AG04450 (cell line): ENCODE results near the gene SYT9. TPM values are rescaled to one million over a fixed set of nuclear protein-coding genes. Genes with fewer than 3 reads are reported as not detected.

Experiments used
- CTCF ChIA-PET: fragments of 300-600, 350-600 bp; formaldehyde crosslinking; extraction: SDS; loops from one replicate; lab custom pipeline; 2022; ENCODE audit warnings: antibody characterized with exemption, inconsistent platforms; lab: Charles Lee
- POLR2A ChIA-PET: fragments of 350-600 bp; formaldehyde crosslinking; extraction: SDS; loops from one replicate; lab custom pipeline; 2021; ENCODE audit warnings: antibody characterized with exemption, inconsistent platforms; lab: Yijun Ruan, JAX
- DNase-seq: peaks from one replicate; pipeline ENCODE4 v3.0.0-alpha.2; 2011; ENCODE audit warnings: low read depth, low spot score
- H3K27ac ChIP-seq: one replicate; pipeline ENCODE4 v1.5.1; 2012; ENCODE audit warnings: low read depth, low read length, control low read depth
- H3K27me3 ChIP-seq: one replicate; pipeline ENCODE4 v1.6.0; 2012; ENCODE audit warnings: low read length; ENCODE audit not compliant: control insufficient read depth, insufficient read depth
- H3K4me3 ChIP-seq: 2 replicates; pipeline ENCODE4 v1.5.1; 2011; ENCODE audit warnings: mild to moderate bottlenecking, low read depth, low read length, control low read depth
- H3K9me3 ChIP-seq: 2 replicates; pipeline ENCODE4 v1.5.1; 2012; ENCODE audit warnings: low read length; ENCODE audit not compliant: control insufficient read depth, insufficient read depth
- polyA plus RNA-seq: library from polyadenylated mRNA; depleted of rRNA; stranded (reverse); fragments of >200 nt; gene quantifications from 2 replicates; pipeline ENCODE4 v1.2.3, GENCODE V29; 2011
- TF ChIP-seq, protein P1 (sequence below): IDR thresholded peaks from 2 replicates; pipeline ENCODE4 v1.5.1; 2011; ENCODE audit warnings: low read depth, low read length, control low read depth, inconsistent platforms

The SYT9 gene
- polyA plus RNA-seq, 1 experiment, result not detected

DNA sequence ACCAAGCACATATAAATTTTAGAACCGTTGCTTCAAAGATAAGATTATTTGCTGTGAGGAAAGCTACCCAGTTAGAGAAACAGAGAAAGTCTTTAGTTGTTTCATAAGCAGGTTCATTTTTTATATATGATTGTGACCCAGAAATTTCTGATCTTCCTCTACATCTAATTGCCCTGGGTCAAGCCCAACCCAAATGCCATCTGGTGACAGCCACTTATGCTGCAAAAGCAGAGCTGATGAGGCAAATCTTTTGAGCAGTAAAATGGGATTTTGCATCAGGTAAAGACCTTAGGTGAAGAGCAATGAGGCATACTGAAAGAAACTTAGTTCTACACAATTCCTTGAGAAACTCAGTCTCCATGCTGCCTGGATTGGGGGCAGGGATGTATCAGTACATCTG, 28.0 kb downstream of the SYT9 start:
- CTCF ChIA-PET, result interaction anchor here (0.7 to 2.4 kb wide), 6 partner anchors 10 to 469 kb away, joined by 4 to 23 read pairs (median 6); no protein-coding TSS in a partner anchor
- TF ChIP-seq, protein P1, sequence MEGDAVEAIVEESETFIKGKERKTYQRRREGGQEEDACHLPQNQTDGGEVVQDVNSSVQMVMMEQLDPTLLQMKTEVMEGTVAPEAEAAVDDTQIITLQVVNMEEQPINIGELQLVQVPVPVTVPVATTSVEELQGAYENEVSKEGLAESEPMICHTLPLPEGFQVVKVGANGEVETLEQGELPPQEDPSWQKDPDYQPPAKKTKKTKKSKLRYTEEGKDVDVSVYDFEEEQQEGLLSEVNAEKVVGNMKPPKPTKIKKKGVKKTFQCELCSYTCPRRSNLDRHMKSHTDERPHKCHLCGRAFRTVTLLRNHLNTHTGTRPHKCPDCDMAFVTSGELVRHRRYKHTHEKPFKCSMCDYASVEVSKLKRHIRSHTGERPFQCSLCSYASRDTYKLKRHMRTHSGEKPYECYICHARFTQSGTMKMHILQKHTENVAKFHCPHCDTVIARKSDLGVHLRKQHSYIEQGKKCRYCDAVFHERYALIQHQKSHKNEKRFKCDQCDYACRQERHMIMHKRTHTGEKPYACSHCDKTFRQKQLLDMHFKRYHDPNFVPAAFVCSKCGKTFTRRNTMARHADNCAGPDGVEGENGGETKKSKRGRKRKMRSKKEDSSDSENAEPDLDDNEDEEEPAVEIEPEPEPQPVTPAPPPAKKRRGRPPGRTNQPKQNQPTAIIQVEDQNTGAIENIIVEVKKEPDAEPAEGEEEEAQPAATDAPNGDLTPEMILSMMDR, result no peak
- no peak overlapping the region for H3K27ac ChIP-seq
- H3K4me3 ChIP-seq, result no peak overlapping the region
- no peaks in the 10 kb centered on the region for H3K27me3 ChIP-seq
- no peak for DNase-seq
- no peaks in the 10 kb centered on the region for H3K9me3 ChIP-seq
- POLR2A ChIA-PET, result no interaction called here

DNA sequence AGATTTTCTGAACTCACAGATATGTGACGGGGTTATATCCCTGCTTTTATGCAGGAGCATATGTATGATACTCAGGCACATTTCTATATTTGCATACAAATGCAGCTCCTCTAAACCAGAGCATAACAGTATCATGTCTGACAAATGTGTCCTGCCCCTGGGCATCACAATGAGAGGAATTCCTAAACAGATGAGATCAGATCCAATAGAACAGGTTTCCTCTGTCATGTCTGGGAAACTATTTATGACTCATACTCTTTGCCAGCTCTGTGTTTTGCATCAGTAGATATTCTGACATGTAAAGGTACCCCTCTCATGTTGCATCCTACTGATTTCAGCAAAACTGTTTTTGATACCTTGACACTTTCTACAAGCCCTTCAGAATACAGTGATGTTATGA, 29.4 kb downstream of the SYT9 start:
- Histone ChIP-seq H3K27ac (no peak overlapping the region), H3K4me3 (no peak overlapping the region), H3K9me3 (peaks cover under 1% of the 10 kb centered on the region), H3K27me3 (no peaks in the 10 kb centered on the region)
- ChIA-PET POLR2A (no interaction called here), CTCF (interaction anchor here (1.5 kb wide), 1 partner anchor 183 kb away, joined by 5 read pairs; no protein-coding TSS in a partner anchor)
- TF ChIP-seq, protein P1, result no peak
- no peak for DNase-seq

DNA sequence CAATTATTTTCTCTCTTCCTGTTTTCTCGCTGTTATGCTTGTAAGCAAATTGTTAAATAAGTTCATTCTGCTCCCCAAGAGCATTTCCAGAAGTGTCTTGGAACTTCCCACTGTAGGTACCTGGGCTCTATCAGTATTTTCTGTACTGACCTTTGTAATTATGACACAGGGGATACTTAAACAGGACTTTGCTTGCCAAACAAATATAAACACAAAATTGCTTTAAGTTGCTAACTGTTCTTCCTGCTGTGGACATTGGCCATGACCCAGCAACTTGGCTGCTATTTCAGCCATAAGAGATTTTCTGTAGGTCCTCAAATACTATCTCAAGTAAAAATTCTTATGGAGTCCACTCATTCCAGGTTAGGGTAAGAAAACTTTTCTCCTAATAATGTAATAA, 30.1 kb downstream of the SYT9 start:
- ChIA-PET POLR2A (no interaction called here), CTCF (no interaction called here)
- DNase-seq, result no peak
- TF ChIP-seq, protein P1, result no peak
- Histone ChIP-seq H3K27ac (no peak overlapping the region), H3K27me3 (no peaks in the 10 kb centered on the region), H3K9me3 (peaks cover 3% of the 10 kb centered on the region), H3K4me3 (no peak overlapping the region)

DNA sequence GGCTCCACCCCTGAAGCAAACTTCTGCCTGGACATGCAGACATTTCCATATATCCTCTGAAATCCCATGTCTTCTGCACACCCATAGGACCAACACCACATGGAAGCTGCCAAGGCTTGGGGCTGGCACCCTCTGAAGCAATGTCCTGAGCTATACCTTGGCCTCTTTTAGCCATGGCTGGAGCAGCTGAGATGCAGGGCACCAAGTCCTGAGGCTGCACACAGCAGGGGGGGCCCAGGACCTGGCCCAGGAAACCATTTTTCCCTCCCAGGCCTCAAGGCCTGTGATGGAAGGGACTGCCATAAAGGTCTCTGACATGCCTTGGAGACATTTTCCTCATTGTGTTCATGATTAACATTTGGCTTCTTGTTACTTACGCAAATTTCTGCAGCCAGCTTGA, 34.5 kb downstream of the SYT9 start:
- ChIA-PET POLR2A (no interaction called here), CTCF (no interaction called here)
- no peak for DNase-seq
- H3K27me3 ChIP-seq, result no peaks in the 10 kb centered on the region
- H3K9me3 ChIP-seq, result peaks cover 3% of the 10 kb centered on the region
- TF ChIP-seq, protein P1, result no peak
- H3K4me3 ChIP-seq, result no peak overlapping the region
- no peak overlapping the region for H3K27ac ChIP-seq

DNA sequence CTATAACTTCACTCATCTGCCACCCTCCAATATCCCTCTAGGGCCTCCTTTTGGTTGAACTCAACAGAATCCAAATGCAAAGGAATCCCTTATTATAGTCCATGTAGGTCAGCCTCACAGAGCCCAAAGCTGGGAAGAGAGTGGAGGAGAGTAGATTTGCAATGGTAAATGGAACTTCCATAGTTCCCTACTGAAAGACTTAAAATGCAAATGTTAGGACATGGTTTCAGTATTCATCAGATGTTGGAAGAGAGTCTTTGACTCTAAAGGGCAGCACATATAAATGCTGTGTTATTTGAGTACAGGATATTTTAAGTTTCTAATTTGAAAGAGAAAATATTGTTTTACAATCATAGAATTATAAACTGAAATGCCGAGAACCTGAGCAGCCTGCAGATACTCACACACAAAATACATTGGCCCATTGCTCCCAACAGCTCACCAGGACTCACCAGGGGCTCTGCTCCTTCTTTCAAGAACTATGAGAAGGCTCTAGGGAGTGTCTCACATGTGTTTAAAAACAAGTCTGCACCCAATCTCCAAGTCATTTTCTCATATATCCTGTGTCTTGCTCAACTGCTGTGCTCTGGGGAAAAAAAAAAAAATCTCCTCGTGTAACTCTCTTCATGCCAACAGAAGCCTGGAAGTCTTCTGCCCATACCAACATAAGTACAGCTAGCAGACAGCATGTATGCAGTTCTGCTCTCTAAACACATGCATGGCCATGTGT, 39.6 kb downstream of the SYT9 start:
- TF ChIP-seq, protein P1, result no peak
- Histone ChIP-seq H3K9me3 (peaks cover under 1% of the 10 kb centered on the region), H3K27me3 (no peaks in the 10 kb centered on the region), H3K27ac (no peak overlapping the region), H3K4me3 (no peak overlapping the region)
- CTCF ChIA-PET, result interaction anchor here (1.0 kb wide), 1 partner anchor 554 kb away, joined by 4 read pairs; no protein-coding TSS in a partner anchor
- POLR2A ChIA-PET, result no interaction called here
- DNase-seq, result no peak
